ENCODE data around the gene KLRG1.

The KLRG1 gene

GRCh38 chr12:8985213-8985754 is 4.1 kb upstream of the KLRG1 start:
- no peak for DNase-seq (ENCODE audit: low spot score)

GRCh38 chr12:8987163-8987562 is 2.2 kb upstream of the KLRG1 start:
- DNase-seq (ENCODE audit: low spot score), result no peak

- peak; percentile 42 for DNase-seq (ENCODE audit: low spot score)
Observed at GRCh38 chr12:8987685-8988084, 1.7 kb upstream of the KLRG1 start.

- DNase-seq (ENCODE audit: low spot score), result peak; percentile 44
Observed at GRCh38 chr12:8991371-8992345, 2.3 kb downstream of the KLRG1 start.

DNA sequence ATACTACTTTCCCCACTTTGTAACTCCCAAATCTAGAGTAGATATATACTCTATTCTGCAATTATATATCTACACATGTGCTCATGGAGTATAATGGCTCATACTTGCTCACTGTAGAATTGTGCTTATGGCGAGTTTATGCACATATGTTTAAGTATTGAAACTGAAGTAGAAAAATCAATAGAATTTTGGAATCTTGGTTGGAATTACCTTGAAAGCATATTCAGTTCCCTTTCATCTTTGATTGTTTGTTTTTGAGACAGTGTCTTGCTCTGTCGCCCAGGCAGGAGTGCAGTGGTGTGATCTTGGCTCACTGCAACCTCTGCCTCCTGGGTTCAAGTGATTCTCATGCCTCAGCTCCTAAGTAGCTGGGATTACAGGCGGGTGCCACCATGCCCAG is 4.5 kb downstream of the KLRG1 start:
- no peak for DNase-seq (ENCODE audit: low spot score)

- DNase-seq (ENCODE audit: low spot score), result no peak
Observed at GRCh38 chr12:8995021-8995775, 5.9 kb downstream of the KLRG1 start.

- peak; percentile 71 for DNase-seq (ENCODE audit: low spot score)
Observed at GRCh38 chr12:8996682-8997405, 7.5 kb downstream of the KLRG1 start.

- no peak for DNase-seq (ENCODE audit: low spot score)
Observed at GRCh38 chr12:9001233-9001632, 11.9 kb downstream of the KLRG1 start.

DNA sequence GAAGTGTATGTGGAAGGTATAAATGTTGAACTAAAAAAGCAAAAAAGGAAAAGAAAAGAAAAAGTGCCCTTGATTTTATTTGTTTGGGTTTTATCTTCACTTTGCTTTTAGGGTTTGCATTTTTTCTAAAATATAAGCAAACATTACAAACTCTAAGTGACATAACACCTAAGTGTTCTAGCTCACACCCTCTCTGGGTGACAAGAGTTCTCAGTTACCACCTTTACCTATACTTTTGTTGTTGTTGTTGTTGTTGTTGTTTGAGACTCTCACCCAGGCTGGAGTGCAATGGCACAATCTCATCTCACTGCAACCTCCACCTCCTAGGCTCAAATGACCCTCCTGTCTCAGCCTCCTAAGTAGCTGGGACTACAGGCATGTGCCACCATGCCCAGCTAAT is 13.0 kb downstream of the KLRG1 start:
- no peak for DNase-seq (ENCODE audit: low spot score)

DNA sequence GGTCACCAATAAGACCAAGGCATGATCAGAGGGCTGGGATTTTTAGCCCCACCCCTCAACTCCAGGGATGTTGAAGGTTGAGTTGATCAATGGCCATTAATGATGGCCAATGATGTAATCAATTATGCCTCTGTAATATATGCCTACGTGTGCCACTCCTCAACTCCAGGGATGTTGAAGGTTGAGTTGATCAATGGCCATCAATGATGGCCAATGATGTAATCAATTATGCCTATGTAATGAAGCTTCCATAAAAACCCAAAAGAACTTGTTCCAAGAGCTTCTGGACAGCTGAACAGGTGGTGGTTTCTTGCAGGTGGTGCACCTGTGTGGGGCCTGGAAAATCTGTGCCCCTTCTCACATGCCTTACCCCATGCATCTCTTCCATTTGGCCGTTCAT is 33.2 kb downstream of the KLRG1 start:
- DNase-seq (ENCODE audit: low spot score), result no peak

DNA sequence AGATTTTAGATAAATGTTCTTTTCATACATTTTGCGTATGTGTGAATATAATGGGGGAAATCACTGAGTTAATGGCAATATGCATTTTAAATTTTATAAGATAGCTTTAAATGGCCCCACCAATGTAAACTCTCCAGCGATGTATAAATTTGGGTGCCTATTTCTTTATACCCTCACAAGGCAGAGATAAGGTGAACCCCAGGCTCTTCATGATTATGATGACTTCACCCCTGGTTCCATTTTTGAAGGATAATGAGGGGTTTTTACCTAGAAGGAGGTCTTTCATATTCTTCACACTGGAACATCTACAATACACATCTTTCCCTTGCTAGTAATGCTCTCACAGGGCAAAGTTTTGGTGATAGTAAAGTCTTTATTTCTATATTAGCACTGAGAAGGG is 35.2 kb downstream of the KLRG1 start:
- no peak for DNase-seq (ENCODE audit: low spot score)

GRCh38 chr12:9027161-9028059 is 38.1 kb downstream of the KLRG1 start:
- DNase-seq (ENCODE audit: low spot score), result peak; percentile 56

GRCh38 chr12:9030776-9031175 is 41.4 kb downstream of the KLRG1 start:
- DNase-seq (ENCODE audit: low spot score), result no peak

- peak; percentile 15 for DNase-seq (ENCODE audit: low spot score)
Observed at GRCh38 chr12:9032202-9032964, 43.0 kb downstream of the KLRG1 start.

GRCh38 chr12:9033265-9033887 is 44.0 kb downstream of the KLRG1 start:
- no peak for DNase-seq (ENCODE audit: low spot score)

- DNase-seq (ENCODE audit: low spot score), result no peak
Observed at GRCh38 chr12:9034095-9034494, 44.7 kb downstream of the KLRG1 start.

DNA sequence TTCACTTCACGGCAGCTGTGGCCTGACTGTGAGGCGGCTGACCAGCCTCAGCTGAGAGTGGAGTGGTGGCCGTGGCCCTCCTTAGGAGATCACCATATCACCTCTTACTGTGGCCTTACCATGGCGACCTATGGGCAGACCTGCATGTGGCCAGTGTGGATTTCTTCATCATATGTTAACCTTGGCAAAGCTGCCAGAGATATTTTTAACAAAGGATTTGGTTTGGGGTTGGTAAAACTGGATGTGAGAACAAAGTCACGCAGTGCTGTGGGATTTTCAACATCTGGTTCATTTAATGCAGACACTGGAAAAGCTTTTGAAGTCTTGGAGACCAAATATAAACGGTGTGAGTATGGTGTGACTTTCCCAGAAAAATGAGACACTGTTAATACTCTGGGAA is 46.9 kb downstream of the KLRG1 start:
- DNase-seq (ENCODE audit: low spot score), result no peak

DNA sequence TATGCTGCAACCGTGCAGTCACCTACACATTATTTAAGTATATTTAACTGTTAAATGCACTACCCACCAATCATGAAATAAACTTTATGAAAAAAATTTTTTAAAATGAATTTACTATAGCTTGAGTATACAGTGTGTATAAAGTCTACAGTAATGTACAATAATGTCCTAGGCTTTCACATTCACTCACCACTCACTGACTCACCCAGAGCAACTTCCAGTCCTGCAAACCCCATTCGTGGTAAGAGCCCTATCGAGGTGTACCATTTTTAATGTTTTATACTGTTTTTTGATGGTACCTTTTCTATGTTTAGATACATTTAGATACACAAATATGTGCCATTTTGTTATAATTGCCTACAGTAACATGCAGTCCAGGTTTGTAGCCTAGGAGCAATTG is 48.1 kb downstream of the KLRG1 start:
- peak; percentile 26 for DNase-seq (ENCODE audit: low spot score)

- DNase-seq (ENCODE audit: low spot score), result peak; percentile 83
Observed at GRCh38 chr12:9039397-9039977, 50.1 kb downstream of the KLRG1 start.

Measured in CD4-positive, alpha-beta T cell treated with Interleukin-2 at 100 ng/mL for 4 hours (primary cell).